Omental fat pad (tissue), 4 donors: Measurements from ENCODE around the gene SLC12A2. TPM values are rescaled to one million over a fixed set of nuclear protein-coding genes. Genes with fewer than 3 reads are reported as not detected.

Experiments used
- ATAC-seq: fragments of 150-250 bp; one replicate; pipeline ENCODE4 v1.9.1; 2016; ENCODE audit warnings: mild to moderate bottlenecking, moderate library complexity; ENCODE audit not compliant: low FRiP score
- DNase-seq: peaks from one replicate; pipeline ENCODE4 v3.0.0-alpha.2; 2019; ENCODE audit warnings: low spot score
- CTCF ChIP-seq, 3 donors: fragments of 450-650 bp; IDR thresholded peaks; one replicate each; pipeline ENCODE4 v1.5.1; 2016 to 2017; ENCODE audit warnings: antibody characterized with exemption in 3 of 3, mild to moderate bottlenecking in 3 of 3, moderate library complexity in 2 of 3
- total RNA-seq, 4 donors: library from RNA; depleted of rRNA; stranded (reverse); fragments of >200 nt; gene quantifications; one replicate each; pipeline ENCODE4 v1.1.0, GENCODE V29; 2016

SLC12A2 gene
- total RNA-seq, 4 donors from 2014 or later, result 14.4 to 28.1 (median 20.6) TPM

- no peak for ATAC-seq
- TF ChIP-seq CTCF (IDR thresholded peaks at IDR 0.05), result no peak
These were observed 115.5 kb downstream of the SLC12A2 start for GRCh38 chr5:128199104-128199503.

GRCh38 chr5:128199611-128200010 is 116.0 kb downstream of the SLC12A2 start:
- ATAC-seq, result no peak
- no peak for TF ChIP-seq CTCF (IDR thresholded peaks at IDR 0.05)
- no peak for DNase-seq

More at GRCh38 chr5:128199104-128199503, 115.5 kb downstream of the SLC12A2 start:
- DNase-seq, result no peak

- ATAC-seq (peak; percentile 69), DNase-seq (peak; percentile 87)
- TF ChIP-seq CTCF (IDR thresholded peaks at IDR 0.05), result peak in 2 of 3 donors; percentile 64 to 85
These were observed 117.7 kb downstream of the SLC12A2 start for GRCh38 chr5:128201065-128201926.

GRCh38 chr5:128202320-128202719 is 118.8 kb downstream of the SLC12A2 start:
- DNase-seq (no peak), ATAC-seq (no peak)
- TF ChIP-seq CTCF (IDR thresholded peaks at IDR 0.05), result no peak

- DNase-seq, result no peak
- no peak for ATAC-seq
- no peak for TF ChIP-seq CTCF (IDR thresholded peaks at IDR 0.05)
These were observed 124.9 kb downstream of the SLC12A2 start for GRCh38 chr5:128208436-128208835.

GRCh38 chr5:128212191-128212806 is 128.7 kb downstream of the SLC12A2 start:
- no peak for ATAC-seq
- no peak for TF ChIP-seq CTCF (IDR thresholded peaks at IDR 0.05)
- DNase-seq, result no peak
